CD4-positive, alpha-beta T cell treated with Interleukin-15 for 4 hours (primary cell): ENCODE measurements around the gene SELENOF.
"Not testable (repeated sequence)": the region's sequence is repeated elsewhere in the genome, so short reads cannot be mapped to it uniquely, and the experiment has no call there.

Source experiments
- DNase-seq: peaks from one replicate; pipeline ENCODE4 v3.0.0-alpha.2; 2020; ENCODE audit warnings: low spot score

Gene SELENOF

GRCh38 chr1:86915737-86916235, 1.9 kb upstream of the SELENOF start:
- no peak for DNase-seq

- peak; percentile 20 for DNase-seq
Observed at GRCh38 chr1:86914998-86915736, 1.2 kb upstream of the SELENOF start.

DNA sequence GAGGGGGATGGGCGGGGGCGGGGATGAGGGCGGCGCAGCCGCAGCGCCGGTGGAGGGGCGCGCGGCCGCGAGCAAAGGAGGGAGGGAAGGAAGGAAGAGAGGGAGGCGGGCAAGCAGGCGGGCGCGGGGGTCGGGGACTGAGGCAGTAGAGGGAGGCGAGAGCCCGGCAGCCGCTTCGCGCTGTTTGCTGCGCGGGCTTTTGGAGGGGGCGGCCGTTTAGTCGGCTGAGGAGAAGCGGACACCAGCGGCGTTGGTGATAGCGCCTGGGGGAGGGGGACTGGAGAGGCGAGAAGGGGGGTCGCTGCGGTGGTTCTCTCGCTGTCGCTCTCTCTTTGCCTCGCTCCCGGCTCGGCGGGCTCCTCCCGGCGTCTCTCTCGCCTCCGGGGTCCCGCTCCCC, 673 bp upstream of the SELENOF start, which contains the start of gene HS2ST1:
HS2ST1 (plus strand) TSS at position 35 of the 397 bp plus-strand sequence.
- DNase-seq: no peak

GRCh38 chr1:86913399-86913895, 479 bp downstream of the SELENOF start:
- DNase-seq: peak; percentile 21

GRCh38 chr1:86912281-86912900, 1.5 kb downstream of the SELENOF start:
- DNase-seq: no peak

- no peak for DNase-seq
Observed at GRCh38 chr1:86906419-86906818, 7.5 kb downstream of the SELENOF start.

- no peak for DNase-seq
Observed at GRCh38 chr1:86905875-86906274, 8.1 kb downstream of the SELENOF start.

GRCh38 chr1:86899401-86899800, 14.5 kb downstream of the SELENOF start:
- not testable (repeated sequence) for DNase-seq

DNA sequence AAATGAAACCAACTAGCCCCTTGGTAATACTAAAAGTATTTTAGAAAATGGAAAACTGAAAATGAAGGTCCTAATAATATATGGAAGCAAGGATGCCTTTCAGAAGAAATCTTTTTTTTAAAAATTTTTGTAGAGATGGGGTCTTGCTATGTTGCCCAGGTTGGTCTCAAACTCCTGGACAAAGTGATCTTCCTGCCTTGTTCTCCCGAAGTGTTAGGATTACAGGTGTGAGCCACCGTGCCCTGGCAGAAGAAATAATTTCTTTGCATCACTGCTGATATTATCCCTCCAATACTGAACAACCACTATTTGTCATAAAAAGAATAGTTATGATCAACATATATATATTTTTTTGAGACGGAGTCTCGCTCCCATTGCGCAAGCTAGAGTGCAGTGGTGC, 25.6 kb downstream of the SELENOF start:
- no peak for DNase-seq

- DNase-seq: no peak
Observed at GRCh38 chr1:86887479-86888162, 26.3 kb downstream of the SELENOF start.

GRCh38 chr1:86875722-86876121, 38.2 kb downstream of the SELENOF start:
- no peak for DNase-seq

DNA sequence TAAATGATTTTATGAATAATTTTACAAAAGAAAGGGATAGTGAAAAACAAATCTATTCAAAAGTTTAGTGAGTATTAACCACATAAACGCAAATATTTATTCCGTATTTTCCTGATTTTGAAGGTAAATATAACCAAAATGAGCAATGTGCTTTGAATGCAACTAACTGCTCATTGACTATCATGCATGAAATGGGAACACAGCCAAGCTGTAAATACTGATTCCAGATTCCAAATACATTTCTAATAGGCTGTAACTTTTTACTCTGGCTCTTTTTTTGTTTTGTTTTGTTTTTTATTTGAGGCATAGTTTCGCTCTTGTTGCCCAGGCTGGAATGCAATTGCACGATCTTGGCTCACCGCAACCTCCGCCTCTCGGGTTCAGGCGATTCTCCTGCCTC, 41.8 kb downstream of the SELENOF start:
- DNase-seq: no peak

GRCh38 chr1:86871001-86871400, 42.9 kb downstream of the SELENOF start:
- no peak for DNase-seq

GRCh38 chr1:86868477-86868876, 45.4 kb downstream of the SELENOF start:
- peak; percentile 1 for DNase-seq

DNA sequence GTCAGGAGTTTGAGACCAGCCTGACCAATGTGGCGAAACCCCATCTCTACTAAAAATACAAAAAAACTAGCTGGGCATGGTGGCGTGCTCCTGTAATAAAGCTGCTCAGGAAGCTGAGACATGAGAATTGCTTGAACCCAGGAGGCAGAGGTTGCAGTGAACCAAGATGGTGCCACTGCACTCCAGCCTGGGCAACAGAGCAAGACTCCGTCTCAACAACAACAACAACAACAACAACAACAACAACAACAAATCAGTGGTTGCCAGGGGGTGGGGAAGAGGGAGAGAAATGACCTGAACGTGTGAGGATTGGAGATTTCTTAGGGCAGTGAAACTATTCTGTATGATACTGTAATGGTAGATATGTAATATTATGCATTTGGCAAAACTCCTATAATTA, 46.6 kb downstream of the SELENOF start:
- not testable (repeated sequence) for DNase-seq

GRCh38 chr1:86866665-86867064, 47.3 kb downstream of the SELENOF start:
- DNase-seq: no peak

DNA sequence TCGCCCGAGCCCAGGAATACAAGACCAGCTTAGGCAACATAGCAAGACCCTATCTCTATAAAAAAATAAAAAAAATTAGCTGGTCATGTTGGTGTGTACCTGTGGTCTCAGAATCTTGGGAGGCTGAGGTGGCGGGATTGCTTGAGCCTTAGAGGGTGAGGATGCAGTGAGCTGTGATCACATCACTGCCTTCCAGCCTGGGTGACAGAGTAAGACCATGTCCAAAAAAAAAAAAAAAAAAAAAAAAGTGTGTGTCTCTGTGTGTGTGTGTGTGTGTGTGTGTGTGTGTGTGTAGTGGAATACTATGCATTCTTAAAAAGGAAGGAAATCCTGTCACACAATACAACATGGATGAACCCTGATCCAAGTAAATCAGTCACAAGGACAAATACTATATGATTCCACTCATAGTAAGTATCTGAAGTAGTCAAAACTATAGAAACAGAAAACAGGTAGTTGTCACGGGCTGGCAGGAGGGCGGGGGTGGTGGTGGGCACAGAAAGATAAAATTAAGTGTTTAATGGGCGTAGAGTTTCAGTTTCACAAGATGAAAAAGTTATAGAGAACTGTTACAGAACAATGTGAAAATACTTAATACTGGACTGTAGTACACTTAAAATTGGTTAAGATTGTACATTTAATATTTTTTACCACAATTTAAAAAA, 47.8 kb downstream of the SELENOF start:
- no peak for DNase-seq

GRCh38 chr1:86862920-86863319, 51.0 kb downstream of the SELENOF start:
- DNase-seq: no peak

DNA sequence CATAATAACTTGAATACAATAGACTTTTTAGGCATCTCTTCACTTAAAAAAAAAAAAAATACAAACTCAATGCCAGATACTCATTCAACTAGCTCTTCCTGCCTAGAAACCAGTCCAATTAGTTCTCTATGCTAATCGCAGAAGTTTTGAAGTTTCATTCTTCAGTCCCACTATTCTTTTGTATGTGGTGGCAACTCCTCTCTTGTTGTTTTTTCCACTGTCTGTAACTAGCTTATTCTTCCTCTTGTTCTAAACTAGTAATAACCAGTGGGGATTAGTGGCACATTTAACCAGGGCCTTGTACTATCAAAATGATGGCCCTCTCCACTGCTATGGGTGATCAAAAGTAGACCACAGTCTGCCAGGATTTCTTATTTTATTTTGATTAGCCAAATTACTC, 52.5 kb downstream of the SELENOF start:
- DNase-seq: no peak

GRCh38 chr1:86860424-86860823, 53.5 kb downstream of the SELENOF start:
- DNase-seq: no peak

DNA sequence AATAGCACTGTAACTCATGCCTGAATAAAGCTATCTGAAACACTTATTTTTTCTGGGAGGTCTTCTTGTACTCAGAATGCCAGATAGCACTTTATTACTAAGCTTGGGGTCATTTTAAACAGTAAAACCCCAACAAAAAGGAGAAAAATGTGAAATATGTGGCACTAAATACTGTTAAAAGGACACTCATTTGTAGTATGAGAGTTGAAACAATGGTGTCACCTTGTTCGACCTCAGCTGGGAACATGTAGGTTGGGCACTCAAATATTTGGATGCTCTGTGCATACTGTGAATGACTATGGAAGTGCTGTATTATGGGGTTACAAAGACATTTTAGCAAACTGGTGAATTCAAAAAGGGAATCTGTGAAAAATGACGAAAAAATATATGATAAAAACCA, 53.9 kb downstream of the SELENOF start:
- no peak for DNase-seq
